GM12891 (cell line): ENCODE measurements around the gene GPC5.

Source experiments
- POLR2A ChIP-seq: IDR thresholded peaks from 2 replicates; pipeline ENCODE4 v1.6.1; 2011; ENCODE audit warnings: low read depth, low read length, control low read depth
- POLR2AphosphoS5 ChIP-seq: IDR thresholded peaks from 2 replicates; pipeline ENCODE4 v1.6.1; 2011; ENCODE audit warnings: low read depth, low read length, control low read depth
- TAF1 ChIP-seq: IDR thresholded peaks from 2 replicates; pipeline ENCODE4 v1.6.1; 2011; ENCODE audit warnings: low read depth, low read length, control low read depth

DNA sequence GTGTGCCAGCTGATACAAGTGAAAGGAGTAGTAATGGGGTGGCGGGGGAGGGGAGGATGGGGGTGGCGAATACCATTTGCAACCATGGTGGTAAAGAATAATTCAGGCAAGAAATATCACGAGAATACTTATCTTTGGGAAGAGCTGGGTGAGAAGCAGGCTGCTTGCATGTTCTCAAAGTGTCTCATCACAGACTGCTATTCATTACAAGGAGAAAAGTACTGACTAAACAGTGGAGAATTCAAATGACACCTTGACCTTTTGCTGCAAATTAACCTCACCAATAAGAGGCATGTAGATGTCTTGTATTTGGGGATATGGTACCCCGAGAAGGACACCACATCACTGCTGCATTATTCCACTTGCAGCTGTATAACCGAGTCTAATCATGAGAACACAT is 1242.5 kb downstream of the GPC5 start:
- TF ChIP-seq POLR2A (no peak), POLR2AphosphoS5 (no peak), TAF1 (no peak)
